NCI-H774 (cell line): ENCODE results near the gene PFN4.
"Not testable (repeated sequence)": the region's sequence is repeated elsewhere in the genome, so short reads cannot be mapped to it uniquely, and the experiment has no call there.

Source experiments
- DNase-seq: peaks from one replicate; lab custom pipeline; 2025; lab: John Stamatoyannopoulos, UW

PFN4 gene

GRCh38 chr2:24123195-24123921 lies at the start of gene PFN4, which contains the start of gene FAM228B:
Gene PFN4, minus strand, starts transcription at chr2:24123334. Its CDS starts 799 bp downstream, at chr2:24122535.
Gene FAM228B, plus strand, starts transcription at chr2:24123469. Its CDS starts 893 bp downstream, at chr2:24124362.
- DNase-seq, result peak; percentile 81

GRCh38 chr2:24169023-24169422 lies 45.9 kb upstream of the PFN4 start:
- DNase-seq, result no peak

GRCh38 chr2:24164416-24164973 lies 41.4 kb upstream of the PFN4 start:
- DNase-seq, result no peak

GRCh38 chr2:24163601-24164000 lies 40.5 kb upstream of the PFN4 start:
- DNase-seq, result no peak

GRCh38 chr2:24163186-24163585 lies 40.1 kb upstream of the PFN4 start:
- DNase-seq, result no peak

GRCh38 chr2:24162494-24162893 lies 39.4 kb upstream of the PFN4 start:
- no peak for DNase-seq

GRCh38 chr2:24160761-24161160 lies 37.6 kb upstream of the PFN4 start:
- DNase-seq, result no peak

- no peak for DNase-seq
These were observed 36.6 kb upstream of the PFN4 start for GRCh38 chr2:24159708-24160107.

- DNase-seq, result peak; percentile 10
These were observed 35.0 kb upstream of the PFN4 start for GRCh38 chr2:24158131-24158530.

- no peak for DNase-seq
These were observed 30.3 kb upstream of the PFN4 start for GRCh38 chr2:24153478-24153877.

GRCh38 chr2:24152413-24153197 lies 29.5 kb upstream of the PFN4 start:
- no peak for DNase-seq

GRCh38 chr2:24147364-24147763 lies 24.2 kb upstream of the PFN4 start:
- DNase-seq, result no peak

- DNase-seq, result not testable (repeated sequence)
These were observed 17.2 kb upstream of the PFN4 start for GRCh38 chr2:24140305-24140704.

- DNase-seq, result no peak
These were observed 9.4 kb upstream of the PFN4 start for GRCh38 chr2:24132543-24132942.

- DNase-seq, result no peak
These were observed 2.8 kb upstream of the PFN4 start for GRCh38 chr2:24125956-24126355.

GRCh38 chr2:24123922-24124580 lies 917 bp upstream of the PFN4 start:
- DNase-seq, result no peak

GRCh38 chr2:24122366-24123194 lies 554 bp downstream of the PFN4 start:
- DNase-seq, result no peak

GRCh38 chr2:24121469-24121868 lies 1.7 kb downstream of the PFN4 start:
- no peak for DNase-seq

GRCh38 chr2:24121066-24121465 lies 2.1 kb downstream of the PFN4 start:
- DNase-seq, result no peak

GRCh38 chr2:24117902-24118301 lies 5.2 kb downstream of the PFN4 start:
- DNase-seq, result no peak

- DNase-seq, result no peak
These were observed 8.1 kb downstream of the PFN4 start for GRCh38 chr2:24115057-24115456.
